NCI-H82 treated with DMSO at 0.1 percent for 48 hours (cell line): ENCODE measurements around the gene EFNA3.

Experiments used
- DNase-seq: peaks from one replicate; lab custom pipeline; 2025; ENCODE audit not compliant: unreplicated experiment; lab: John Stamatoyannopoulos, UW

The EFNA3 gene

DNA sequence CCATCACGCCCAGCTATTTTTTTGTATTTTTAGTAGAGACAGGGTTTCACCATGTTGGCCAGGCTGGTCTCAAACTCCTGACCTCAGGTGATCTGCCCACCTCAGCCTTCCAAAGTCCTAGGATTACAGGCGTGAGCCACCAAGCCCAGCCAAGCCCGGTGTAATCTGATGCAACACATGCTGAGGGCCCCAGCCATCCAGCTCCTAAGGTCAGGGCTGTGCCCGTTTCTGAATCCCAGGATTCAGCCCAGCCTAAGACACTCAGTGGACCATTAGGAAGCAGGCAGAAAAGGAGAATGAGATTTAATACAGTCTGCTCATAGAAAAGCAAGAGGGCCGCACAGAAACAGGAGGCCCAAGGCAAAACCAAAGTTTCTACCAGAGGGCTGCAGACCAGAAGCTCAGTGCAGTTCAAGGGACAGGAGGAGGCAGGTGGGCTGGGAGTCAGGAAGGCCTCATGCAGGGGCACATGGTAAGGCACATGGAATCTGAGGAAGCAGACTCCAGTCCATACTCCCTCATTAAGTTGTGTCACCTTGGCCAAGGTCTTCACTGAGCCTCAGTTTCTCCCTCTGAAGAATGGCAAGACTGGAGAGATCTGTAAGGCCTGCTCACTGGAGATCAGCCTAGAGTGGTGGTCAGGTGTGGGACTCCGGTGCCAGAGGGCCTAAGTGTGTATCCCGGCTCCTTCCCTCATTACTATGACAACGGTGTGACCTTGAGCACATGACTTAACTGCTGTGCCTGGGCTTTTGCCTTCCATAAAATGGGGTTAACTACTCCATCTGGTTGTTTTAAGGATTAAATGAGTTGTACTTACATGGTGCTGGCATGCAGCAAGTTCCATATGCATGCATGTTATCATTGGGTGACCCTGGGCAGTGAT, 29.9 kb upstream of the EFNA3 start:
- DNase-seq = no peak

DNA sequence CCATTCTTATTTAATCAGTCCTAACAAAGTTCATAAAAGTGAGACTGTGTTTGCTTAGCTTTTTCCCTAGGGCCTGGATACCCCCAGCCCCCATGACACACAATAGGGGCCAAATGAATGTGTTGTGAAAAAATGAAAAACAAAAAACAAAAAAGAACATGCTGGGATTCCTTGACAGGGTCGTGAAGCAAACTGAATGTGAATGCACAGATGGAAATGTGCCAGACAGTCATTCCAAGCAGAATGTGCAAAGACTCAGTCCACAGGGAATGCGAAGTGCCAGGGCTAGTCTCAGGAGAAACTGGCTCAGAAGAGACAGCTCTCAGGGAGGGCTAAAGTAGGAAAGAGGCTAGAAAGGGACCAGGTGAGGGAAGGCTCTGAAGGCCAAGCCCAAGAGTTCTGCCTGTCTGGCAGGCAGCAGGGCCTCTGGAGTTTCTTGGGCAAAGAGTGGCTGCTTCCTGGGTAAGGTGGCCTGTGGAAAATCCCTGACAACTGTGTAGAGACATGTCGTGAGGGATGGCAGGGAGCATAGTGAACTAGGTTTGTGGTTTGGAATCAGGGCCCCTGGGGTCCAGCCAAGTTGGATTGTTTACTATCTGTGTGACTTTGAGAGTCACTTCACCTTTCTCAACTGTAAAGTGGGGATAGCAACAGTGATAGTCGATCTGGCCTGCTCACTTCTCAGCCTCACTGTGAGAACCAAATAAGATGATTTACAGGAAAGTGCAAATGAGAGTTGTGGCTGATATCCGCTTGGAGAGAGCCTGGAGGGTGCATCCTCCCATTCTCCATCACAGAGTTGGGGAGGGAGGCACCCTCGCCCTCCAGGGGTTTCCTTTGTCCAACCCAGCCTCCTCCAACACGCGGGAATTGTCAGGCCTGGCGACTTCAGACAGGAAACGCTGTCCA, 28.7 kb upstream of the EFNA3 start:
- no peak for DNase-seq

DNA sequence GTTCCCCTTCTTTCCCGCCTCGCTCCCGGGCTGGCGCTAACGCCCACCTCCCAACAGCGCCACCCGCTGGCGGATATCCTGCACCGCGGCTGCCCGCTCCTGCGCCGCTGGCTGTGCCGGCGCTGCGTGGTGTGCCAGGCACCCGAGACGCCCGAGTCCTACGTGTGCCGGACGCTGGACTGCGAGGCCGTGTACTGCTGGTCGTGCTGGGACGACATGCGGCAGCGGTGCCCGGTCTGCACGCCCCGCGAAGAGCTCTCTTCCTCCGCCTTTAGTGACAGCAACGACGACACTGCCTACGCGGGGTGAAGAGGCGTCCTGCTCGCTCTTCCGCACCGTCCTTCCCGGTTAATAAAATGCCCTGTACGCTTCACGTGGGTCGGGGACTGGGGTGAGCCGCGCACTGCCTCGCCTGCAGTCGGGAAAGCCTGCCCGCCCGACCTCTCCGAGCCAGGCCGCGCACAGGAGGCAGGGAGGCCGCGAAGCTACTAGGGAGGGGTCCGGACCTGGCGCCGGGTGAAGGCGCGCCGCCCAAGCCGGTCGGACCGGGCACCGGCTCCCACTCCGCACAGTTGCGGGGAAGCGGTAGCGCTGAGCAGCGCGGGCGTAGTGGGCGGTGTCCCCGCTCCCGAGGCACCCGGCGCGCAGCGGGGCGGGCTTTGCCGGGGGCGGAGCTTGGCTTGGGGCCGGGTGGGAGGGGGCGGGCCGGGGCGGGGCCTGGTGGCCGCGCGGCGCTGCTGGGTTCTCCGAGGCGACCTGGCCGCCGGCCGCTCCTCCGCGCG, 27.9 kb upstream of the EFNA3 start, which contains the start of gene ADAM15:
Gene ADAM15, plus strand, starts transcription at position 757 of the 782 bp plus-strand sequence. CDS start 71 bp downstream, outside the sequence.
- DNase-seq = peak; percentile 58

GRCh38 chr1:155051342-155051776, 27.3 kb upstream of the EFNA3 start:
- no peak for DNase-seq

- DNase-seq = no peak
Measured at GRCh38 chr1:155051777-155052398, 26.7 kb upstream of the EFNA3 start.

- DNase-seq = no peak
Measured at GRCh38 chr1:155052439-155053395, 25.9 kb upstream of the EFNA3 start.

DNA sequence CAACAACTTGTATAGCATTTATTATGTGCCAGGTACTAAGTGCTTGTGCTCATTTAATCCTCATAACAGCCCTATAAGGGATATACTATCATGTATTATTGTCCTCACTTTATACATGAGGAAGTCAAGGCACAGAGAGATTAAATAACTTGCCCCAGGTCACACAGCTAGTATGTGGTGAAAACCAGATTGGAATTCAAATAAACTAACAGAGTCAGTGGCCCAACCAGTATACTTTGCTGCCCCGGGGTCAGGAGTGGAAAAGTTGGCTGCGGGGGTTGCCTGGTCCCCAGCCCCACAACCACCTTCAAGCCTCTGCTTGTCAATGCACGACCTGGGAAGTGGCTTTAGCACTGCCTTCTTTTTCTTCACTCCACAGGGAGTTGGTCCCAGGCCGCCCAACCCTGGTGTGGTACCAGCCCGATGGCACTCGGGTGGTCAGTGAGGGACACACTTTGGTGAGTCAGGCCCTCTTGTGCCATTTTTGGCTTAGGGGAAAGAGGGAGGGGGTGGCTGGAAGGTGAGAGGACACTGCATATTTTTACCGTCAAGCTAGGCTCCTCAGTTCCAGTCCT, 25.0 kb upstream of the EFNA3 start:
- no peak for DNase-seq

DNA sequence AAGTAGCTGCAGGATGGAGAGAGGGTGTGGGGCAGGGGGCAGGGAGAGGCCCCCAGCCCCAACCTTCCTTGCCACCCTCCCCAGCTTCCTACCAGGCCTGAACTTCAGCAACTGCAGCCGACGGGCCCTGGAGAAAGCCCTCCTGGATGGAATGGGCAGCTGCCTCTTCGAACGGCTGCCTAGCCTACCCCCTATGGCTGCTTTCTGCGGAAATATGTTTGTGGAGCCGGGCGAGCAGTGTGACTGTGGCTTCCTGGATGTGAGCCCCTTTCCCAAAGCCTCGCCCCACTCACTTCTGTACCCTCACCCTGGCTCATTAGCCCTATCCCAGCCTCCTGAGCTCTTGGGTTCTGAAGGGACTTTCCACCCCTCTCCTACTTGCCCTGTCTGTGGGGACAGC, 21.5 kb upstream of the EFNA3 start:
- DNase-seq = no peak

GRCh38 chr1:155057788-155058211, 20.8 kb upstream of the EFNA3 start:
- no peak for DNase-seq

- DNase-seq = no peak
Measured at GRCh38 chr1:155060736-155061135, 17.9 kb upstream of the EFNA3 start.

DNA sequence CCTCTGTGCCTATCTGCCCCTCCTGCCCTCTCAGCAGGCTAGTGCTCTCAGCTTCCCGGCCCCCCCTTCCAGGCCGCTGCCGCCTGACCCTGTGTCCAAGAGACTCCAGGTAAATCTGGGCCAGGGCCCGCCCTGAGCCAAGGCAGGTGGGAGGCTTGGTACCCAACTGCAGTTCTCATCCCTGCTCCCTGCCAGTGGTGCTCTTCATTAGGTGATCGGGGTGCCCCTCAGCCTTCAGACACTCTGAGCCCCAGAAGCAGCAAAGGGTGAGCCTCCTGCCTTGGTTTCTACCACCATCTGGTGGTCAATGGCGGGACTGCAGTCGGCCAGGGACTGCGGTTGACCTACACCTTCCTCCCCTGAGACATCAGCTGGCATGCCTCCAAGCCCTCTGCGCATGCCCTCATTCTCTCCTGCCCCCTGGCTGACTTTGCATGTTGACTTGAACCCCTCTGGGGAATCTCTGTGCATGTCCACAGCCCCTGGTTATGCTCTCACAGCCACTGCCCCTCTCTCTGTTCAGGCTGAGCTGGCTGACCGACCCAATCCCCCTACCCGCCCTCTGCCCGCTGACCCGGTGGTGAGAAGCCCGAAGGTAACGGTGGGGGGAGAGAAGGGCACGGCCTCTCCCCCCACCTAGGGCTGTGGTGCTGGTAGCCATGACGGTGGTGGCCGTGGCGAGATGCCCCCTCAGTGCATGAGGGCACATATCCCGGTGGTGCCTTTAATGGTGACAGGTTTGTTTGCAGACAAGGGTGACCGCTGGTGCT, 17.1 kb upstream of the EFNA3 start:
- DNase-seq = peak; percentile 82

DNA sequence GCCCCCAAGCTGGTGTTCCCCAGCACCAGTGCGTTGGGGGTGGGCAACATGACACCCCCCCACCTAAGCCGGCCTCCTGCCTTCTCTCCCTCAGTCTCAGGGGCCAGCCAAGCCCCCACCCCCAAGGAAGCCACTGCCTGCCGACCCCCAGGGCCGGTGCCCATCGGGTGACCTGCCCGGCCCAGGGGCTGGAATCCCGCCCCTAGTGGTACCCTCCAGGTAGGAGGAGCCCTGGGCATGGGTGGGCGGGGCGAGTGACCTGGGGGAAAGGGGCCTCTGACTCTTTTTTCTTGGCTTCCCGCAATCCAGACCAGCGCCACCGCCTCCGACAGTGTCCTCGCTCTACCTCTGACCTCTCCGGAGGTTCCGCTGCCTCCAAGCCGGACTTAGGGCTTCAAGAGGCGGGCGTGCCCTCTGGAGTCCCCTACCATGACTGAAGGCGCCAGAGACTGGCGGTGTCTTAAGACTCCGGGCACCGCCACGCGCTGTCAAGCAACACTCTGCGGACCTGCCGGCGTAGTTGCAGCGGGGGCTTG, 16.4 kb upstream of the EFNA3 start:
- DNase-seq = no peak

GRCh38 chr1:155062702-155063411, 15.8 kb upstream of the EFNA3 start:
- DNase-seq = peak; percentile 59

GRCh38 chr1:155063550-155064110, 15.0 kb upstream of the EFNA3 start, which contains the start of gene EFNA4:
Gene EFNA4, plus strand, starts transcription at chr1:155063740. Its CDS starts 84 bp downstream, at chr1:155063824.
- peak; percentile 54 for DNase-seq

- no peak for DNase-seq
Measured at GRCh38 chr1:155064111-155064831, 14.4 kb upstream of the EFNA3 start.

DNA sequence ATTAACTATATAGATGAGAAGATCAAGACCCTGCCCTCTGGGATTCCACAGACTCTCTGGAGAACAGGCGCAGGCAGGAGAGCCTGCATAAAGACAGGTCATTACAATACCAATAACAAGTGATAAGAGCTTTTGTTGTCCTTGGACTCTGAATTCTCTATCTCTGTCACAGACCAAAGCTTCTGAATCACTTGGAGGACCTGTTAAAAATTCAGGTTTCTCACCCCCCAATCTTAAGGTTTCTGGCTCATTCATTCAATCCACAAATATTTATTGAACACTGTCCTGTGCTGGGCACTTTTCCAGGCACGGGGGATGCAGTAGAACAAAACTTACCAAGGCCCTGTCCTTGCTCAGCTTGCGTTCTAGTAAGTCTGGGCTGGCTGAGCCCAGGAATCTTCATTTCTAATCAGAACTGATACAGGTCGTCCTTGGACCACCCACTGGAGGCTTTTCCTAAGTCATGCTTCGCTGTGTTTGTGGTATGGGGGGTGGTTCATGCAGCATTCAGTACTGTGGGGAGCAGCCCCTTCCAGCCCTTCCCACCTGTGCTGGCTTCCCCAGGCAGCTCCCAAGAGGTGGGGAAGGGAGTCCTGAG, 13.7 kb upstream of the EFNA3 start:
- no peak for DNase-seq
